GM20000 (cell line): Measurements from ENCODE around the gene TXNL4A.

Experiments
- DNase-seq: peaks from one replicate; pipeline ENCODE4 v3.0.0; 2012; ENCODE audit warnings: low spot score
- CTCF ChIP-seq: IDR thresholded peaks from 2 replicates; pipeline ENCODE4 v1.5.1; 2012; ENCODE audit warnings: mild to moderate bottlenecking, control low read depth; ENCODE audit errors: extremely low read depth, missing control alignments

TXNL4A gene

DNA sequence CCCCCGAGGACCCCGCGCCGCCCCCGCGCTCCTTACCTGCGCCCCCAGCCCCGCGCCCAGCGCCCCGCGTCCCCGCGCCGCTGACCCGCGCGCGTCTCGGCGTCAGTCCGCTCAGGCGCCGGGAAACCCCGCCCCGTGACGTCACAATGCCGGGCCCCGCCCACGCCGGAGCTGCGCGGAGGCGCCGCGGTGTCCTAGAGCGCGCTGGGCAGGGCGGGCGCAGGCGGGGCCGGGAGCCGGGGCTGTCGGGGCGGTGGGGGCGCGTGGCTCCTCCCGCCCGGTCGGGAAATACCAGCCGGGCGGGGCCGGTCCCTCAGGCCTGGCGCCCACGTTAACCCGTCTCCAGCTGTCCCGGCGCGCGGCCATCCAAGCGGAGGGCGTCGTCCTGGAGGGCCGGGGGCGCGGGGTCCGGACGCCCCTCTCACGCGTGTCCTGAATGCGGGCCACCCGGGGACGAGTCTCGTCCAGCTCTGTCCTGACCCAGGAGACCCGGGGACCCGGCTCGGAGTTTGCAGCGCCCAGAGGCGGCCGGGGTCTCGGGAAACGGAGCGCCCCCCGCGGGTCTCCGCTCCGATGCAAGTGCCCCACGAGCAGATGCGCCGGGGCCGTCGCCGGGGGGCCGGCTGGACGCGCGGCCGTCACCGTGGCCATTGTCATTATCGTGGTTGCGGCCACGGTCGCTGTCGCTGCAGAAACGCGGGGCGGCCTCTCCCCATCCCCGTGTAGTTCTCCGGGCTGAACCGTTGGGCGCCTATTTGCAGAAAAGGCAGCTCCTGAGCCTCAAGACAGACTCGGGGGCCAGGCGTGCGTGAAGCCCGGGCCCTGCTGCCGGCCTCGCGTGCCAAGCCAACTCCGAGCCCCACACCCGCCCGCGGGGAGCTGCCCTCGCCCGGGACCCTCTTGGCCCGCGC is 36.6 kb downstream of the TXNL4A start, which contains the start of gene SLC66A2:
Gene SLC66A2, minus strand, starts transcription at position 109 of the 911 bp plus-strand sequence. CDS start 727 bp downstream, outside the sequence.
- no peak for TF ChIP-seq CTCF
- DNase-seq: peak; percentile 98

GRCh38 chr18:79950515-79951341 is 37.6 kb downstream of the TXNL4A start:
- TF ChIP-seq CTCF: no peak
- DNase-seq: peak; percentile 70

GRCh38 chr18:79949697-79950487 is 38.5 kb downstream of the TXNL4A start:
- TF ChIP-seq CTCF: no peak
- DNase-seq: peak; percentile 64

- DNase-seq: no peak
- TF ChIP-seq CTCF: no peak
These were observed 39.5 kb downstream of the TXNL4A start for GRCh38 chr18:79948719-79949411.

- no peak for TF ChIP-seq CTCF
- DNase-seq: no peak
These were observed 40.3 kb downstream of the TXNL4A start for GRCh38 chr18:79947881-79948610.
